A673 (cell line): ENCODE measurements around the gene GBX2.

Experiments
- CTCF ChIP-seq: fragments of 300-800, 200-600 bp; sonication (generic); conservative IDR thresholded peaks from 2 replicates; pipeline ENCODE4 v1.5.1; 2017; ENCODE audit warnings: low read depth, mild to moderate bottlenecking, antibody characterized with exemption, low read length, moderate library complexity, mixed read lengths
- EZH2 ChIP-seq: fragments of 200-600 bp; sonication (generic); IDR thresholded peaks from 2 replicates; pipeline ENCODE4 v1.6.1; 2017; ENCODE audit warnings: borderline replicate concordance, low read depth, mild to moderate bottlenecking, mixed read lengths, antibody characterized with exemption, low read length; ENCODE audit not compliant: poor library complexity, severe bottlenecking

GRCh38 chr2:236173729-236174607 is 5.8 kb upstream of the GBX2 start:
- no peak for TF ChIP-seq CTCF
- no peak for TF ChIP-seq EZH2
